Gastroesophageal sphincter (tissue), 4 donors: ENCODE results near the gene PHRF1. TPM values are rescaled to one million over a fixed set of nuclear protein-coding genes. Genes with fewer than 3 reads are reported as not detected.

ENCODE experiments used
- ATAC-seq: fragments of 150-250 bp; one replicate; pipeline ENCODE4 v1.9.1; 2016; ENCODE audit warnings: mild to moderate bottlenecking, moderate library complexity
- H3K27ac ChIP-seq, 4 donors: fragments of 200-600 bp; sonication (generic) in 3 of 4; 1 replicate in 3 of 4; 2 replicates in 1 of 4; pipeline ENCODE4 v1.5.1; 2016 to 2019
- H3K27me3 ChIP-seq: fragments of 200-600 bp; sonication (generic); one replicate; pipeline ENCODE4 v1.5.1; 2019
- H3K36me3 ChIP-seq, 2 donors: fragments of 200-600 bp; sonication (generic); one replicate each; pipeline ENCODE4 v1.5.1; 2019; ENCODE audit warnings: control low read depth in 1 of 2
- H3K4me1 ChIP-seq, 3 donors: fragments of 200-600 bp; sonication (generic); 1 replicate in 2 of 3; 2 replicates in 1 of 3; pipeline ENCODE4 v1.5.1; 2016 to 2019; ENCODE audit warnings: control low read depth in 2 of 3
- H3K4me3 ChIP-seq, 2 donors: fragments of 200-600 bp; sonication (generic); one replicate each; pipeline ENCODE4 v1.5.1; 2019; ENCODE audit warnings: mild to moderate bottlenecking in 1 of 2, moderate library complexity in 1 of 2
- H3K9me3 ChIP-seq, 3 donors: fragments of 200-600 bp; sonication (generic); one replicate each; pipeline ENCODE4 v1.5.1; 2017 to 2019; ENCODE audit warnings: control low read depth in 2 of 3
- CTCF ChIP-seq, 4 experiments: fragments of 200-600 bp in 2 of 4; fragments of 450-650 bp in 2 of 4; sonication (generic) in 1 of 4; IDR thresholded peaks; one replicate each; pipeline ENCODE4 v1.5.1; 2017 to 2019; ENCODE audit warnings: antibody characterized with exemption in 4 of 4, mild to moderate bottlenecking in 2 of 4, moderate library complexity in 2 of 4
- EP300 ChIP-seq: sonication (generic); formaldehyde crosslinking; IDR thresholded peaks from one replicate; pipeline ENCODE4 v1.6.1; 2017; ENCODE audit warnings: antibody characterized with exemption, mild to moderate bottlenecking
- POLR2A ChIP-seq, 2 donors: fragments of 450-650 bp; IDR thresholded peaks; one replicate each; pipeline ENCODE4 v1.6.1; 2017; ENCODE audit warnings: antibody characterized with exemption in 2 of 2, mild to moderate bottlenecking in 2 of 2, moderate library complexity in 1 of 2
- POLR2AphosphoS5 ChIP-seq: sonication (generic); formaldehyde crosslinking; IDR thresholded peaks from one replicate; pipeline ENCODE4 v1.6.1; 2017; ENCODE audit warnings: antibody characterized with exemption
- whole genome bisulfite sequencing, 2 donors: methylation state at CpG; one replicate each; pipeline ENCODE4 v1.1.5; 2018; ENCODE audit warnings: low coverage in 1 of 2; 5-methylcytosine and 5-hydroxymethylcytosine counted together
- total RNA-seq, 4 donors: library from RNA; depleted of rRNA; stranded (reverse); fragments of >200 nt; gene quantifications; one replicate each; pipeline ENCODE4 v1.1.0, GENCODE V29; 2016

PHRF1 gene
- total RNA-seq, 4 donors from 2014 or later, result 18.0 to 28.0 (median 25.1) TPM

- H3K4me1 ChIP-seq, result peaks cover 0 to 25% (median 12%) of the 10 kb centered on the region in 3 donors
- WGBS, 2 donors, result 67 to 95% methylated on average over 3 to 4 of the region's 27 CpGs
- H3K27ac ChIP-seq, result no peak overlapping the region
- no peak for TF ChIP-seq POLR2AphosphoS5
- TF ChIP-seq POLR2A (IDR thresholded peaks at IDR 0.05), result no peak
- no peak for TF ChIP-seq CTCF (IDR thresholded peaks at IDR 0.05)
- no peak for TF ChIP-seq EP300
- peaks cover 0 to 7% of the 10 kb centered on the region in 2 donors for H3K36me3 ChIP-seq
- H3K9me3 ChIP-seq, result no peaks in the 10 kb centered on the region
- no peak for ATAC-seq
- no peak overlapping the region for H3K4me3 ChIP-seq
- peaks cover 90% of the 10 kb centered on the region for H3K27me3 ChIP-seq
Measured at GRCh38 chr11:553083-553987, 22.9 kb upstream of the PHRF1 start.

GRCh38 chr11:553988-554340 is 22.3 kb upstream of the PHRF1 start:
- Histone ChIP-seq H3K4me1 (peaks cover 0 to 25% (median 12%) of the 10 kb centered on the region in 3 donors), H3K9me3 (no peaks in the 10 kb centered on the region), H3K4me3 (no peak overlapping the region), H3K27me3 (peaks cover 97% of the 10 kb centered on the region), H3K27ac (no peak overlapping the region), H3K36me3 (peaks cover 0 to 7% of the 10 kb centered on the region in 2 donors)
- ATAC-seq, result no peak
- TF ChIP-seq POLR2A (IDR thresholded peaks at IDR 0.05), result no peak
- TF ChIP-seq POLR2AphosphoS5, result no peak
- no CpG with 5 or more reads among the region's 11 CpGs for WGBS, 2 donors

DNA sequence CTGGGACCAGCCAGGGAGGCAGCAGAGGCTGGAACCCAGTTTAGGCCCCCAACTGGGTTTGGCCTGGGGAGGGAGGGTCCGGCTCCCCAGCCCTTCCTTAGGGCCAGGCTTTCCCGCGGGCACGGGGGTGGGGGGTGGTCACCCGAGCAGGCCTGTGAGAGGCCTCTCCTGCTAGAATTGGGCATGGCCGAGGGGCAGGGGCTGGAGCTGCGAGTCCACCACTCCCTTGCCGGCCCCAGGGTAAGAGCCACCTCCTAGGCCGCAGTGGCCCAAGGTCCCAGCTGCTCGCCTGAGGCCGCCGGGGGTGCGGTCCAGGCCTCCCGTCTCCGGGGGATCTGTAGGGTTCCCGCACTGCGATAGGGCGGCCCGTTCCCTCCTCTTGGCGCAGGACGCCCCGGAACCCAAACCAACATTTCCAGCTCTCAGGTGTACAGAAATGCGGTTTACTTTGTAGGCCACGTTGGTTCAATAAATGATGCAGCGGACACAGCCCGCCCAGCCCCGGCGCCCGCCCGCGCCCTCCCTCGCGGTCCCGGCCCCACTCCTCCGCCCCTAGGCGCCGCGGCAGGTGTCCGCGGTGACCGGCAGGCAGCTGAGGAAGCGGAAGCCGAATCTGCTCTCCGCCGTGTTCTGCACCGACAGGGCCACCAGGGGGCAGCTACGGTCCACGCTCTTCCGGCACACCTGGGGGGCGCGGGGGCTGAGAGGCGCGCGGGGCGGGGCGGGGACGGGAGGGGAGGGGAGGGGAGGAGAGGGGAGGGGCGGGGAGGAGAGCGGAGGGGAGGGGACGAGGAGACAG is 21.6 kb upstream of the PHRF1 start:
- no peaks in the 10 kb centered on the region for H3K9me3 ChIP-seq
- TF ChIP-seq CTCF (IDR thresholded peaks at IDR 0.05), result peak in 3 of 4 experiments; percentile 43 to 74 (median 67)
- TF ChIP-seq POLR2AphosphoS5, result no peak
- TF ChIP-seq POLR2A (IDR thresholded peaks at IDR 0.05), result no peak
- no peak for TF ChIP-seq EP300
- H3K36me3 ChIP-seq, result peaks cover 0 to 7% of the 10 kb centered on the region in 2 donors
- H3K4me1 ChIP-seq, result peaks cover 0 to 25% (median 12%) of the 10 kb centered on the region in 3 donors
- WGBS, 2 donors, result no CpG with 5 or more reads among the region's 60 CpGs
- ATAC-seq, result peak; percentile 40
- no peak overlapping the region for H3K27ac ChIP-seq
- peaks cover 100% of the 10 kb centered on the region for H3K27me3 ChIP-seq
- peak overlapping the region in 1 of 2 donors; percentile 38 for H3K4me3 ChIP-seq

GRCh38 chr11:555227-555779 is 21.0 kb upstream of the PHRF1 start:
- no peak for TF ChIP-seq POLR2AphosphoS5
- no peak for TF ChIP-seq CTCF (IDR thresholded peaks at IDR 0.05)
- no peak for TF ChIP-seq POLR2A (IDR thresholded peaks at IDR 0.05)
- no peak for TF ChIP-seq EP300
- 0% methylated on average over 4 of the region's 57 CpGs; no CpG with 5 or more reads in 1 of the 2 donors for WGBS, 2 donors
- peaks cover 96% of the 10 kb centered on the region for H3K27me3 ChIP-seq
- H3K4me3 ChIP-seq, result peak overlapping the region in 1 of 2 donors; percentile 38
- peaks cover 0 to 31% (median 17%) of the 10 kb centered on the region in 3 donors for H3K4me1 ChIP-seq
- ATAC-seq, result no peak
- peaks cover 0 to 2% of the 10 kb centered on the region in 2 donors for H3K36me3 ChIP-seq
- H3K9me3 ChIP-seq, result no peaks in the 10 kb centered on the region
- H3K27ac ChIP-seq, result no peak overlapping the region
